Ascending aorta (tissue), 2 donors: Measurements from ENCODE around the gene HSFX2. TPM values are rescaled to one million over a fixed set of nuclear protein-coding genes. Genes with fewer than 3 reads are reported as not detected.
"Not testable (repeated sequence)": the region's sequence is repeated elsewhere in the genome, so short reads cannot be mapped to it uniquely, and the experiment has no call there.

ENCODE experiments used
- DNase-seq, 2 donors: peaks; one replicate each; pipeline ENCODE4 v3.0.0-alpha.2; 2019; ENCODE audit warnings: low spot score in 2 of 2
- H3K27ac ChIP-seq, 2 donors: fragments of 200-600 bp; sonication (generic); one replicate each; pipeline ENCODE4 v1.5.1; 2016 to 2017; ENCODE audit warnings: mild to moderate bottlenecking in 1 of 2
- H3K27me3 ChIP-seq: fragments of 200-600 bp; sonication (generic); one replicate; pipeline ENCODE4 v1.5.1; 2017
- H3K36me3 ChIP-seq, 2 donors: fragments of 200-600 bp; sonication (generic); one replicate each; pipeline ENCODE4 v1.5.1; 2016
- H3K4me1 ChIP-seq, 2 donors: fragments of 200-600 bp; sonication (generic); one replicate each; pipeline ENCODE4 v1.5.1; 2016 to 2017; ENCODE audit warnings: mild to moderate bottlenecking in 1 of 2
- H3K4me3 ChIP-seq, 2 donors: fragments of 200-600 bp; sonication (generic); one replicate each; pipeline ENCODE4 v1.5.1; 2016 to 2017; ENCODE audit warnings: mild to moderate bottlenecking in 1 of 2
- H3K9me3 ChIP-seq, 2 donors: fragments of 200-600 bp; sonication (generic); one replicate each; pipeline ENCODE4 v1.5.1; 2016
- CTCF ChIP-seq, 3 experiments: fragments of 200-600 bp in 2 of 3; fragments of 450-650 bp in 1 of 3; sonication (generic) in 2 of 3; IDR thresholded peaks; one replicate each; pipeline ENCODE4 v1.5.1; 2016 to 2019; ENCODE audit warnings: antibody characterized with exemption in 3 of 3, mild to moderate bottlenecking in 1 of 3, moderate library complexity in 1 of 3
- intact Hi-C: fragments of 100-400 bp; cut with DNase I; formaldehyde crosslinking; loops from one replicate; pipeline ENCODE4 v1.15.1; 2023
- total RNA-seq: library from RNA; depleted of rRNA; stranded (reverse); fragments of >200 nt; gene quantifications from one replicate; pipeline ENCODE4 v1.1.0, GENCODE V29; 2016

The HSFX2 gene
- total RNA-seq, 1 donor from 2014 or later, result not detected

GRCh38 chrX:149595943-149596342, 829 bp upstream of the HSFX2 start:
- H3K4me1 ChIP-seq, DNase-seq, H3K4me3 ChIP-seq, H3K9me3 ChIP-seq, H3K36me3 ChIP-seq, intact Hi-C loops, H3K27me3 ChIP-seq, H3K27ac ChIP-seq: not testable (repeated sequence)

GRCh38 chrX:149590993-149591392, 4.1 kb downstream of the HSFX2 start:
- DNase-seq, H3K4me1 ChIP-seq, H3K36me3 ChIP-seq, H3K27ac ChIP-seq, H3K4me3 ChIP-seq, intact Hi-C loops, H3K27me3 ChIP-seq, H3K9me3 ChIP-seq: not testable (repeated sequence)

DNA sequence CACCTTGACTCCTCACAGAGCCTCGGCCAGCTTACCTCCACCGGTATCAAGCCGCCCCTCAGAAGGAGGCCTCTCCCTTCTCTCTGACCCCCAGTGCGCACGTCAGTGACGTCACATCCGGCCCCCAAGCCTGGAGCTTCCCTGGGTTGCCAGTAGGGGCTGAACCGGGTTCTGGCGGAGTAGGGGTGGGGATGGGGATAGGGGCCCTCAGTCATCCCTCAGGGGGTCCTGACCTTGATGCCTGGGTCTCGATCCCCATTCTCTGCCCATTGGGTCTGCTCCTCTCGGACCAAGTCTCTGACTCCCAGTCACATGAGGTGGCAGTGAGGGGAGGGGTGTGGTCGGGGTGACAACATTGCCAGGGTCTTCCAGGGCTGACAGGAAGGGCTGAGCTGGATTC, 7.8 kb downstream of the HSFX2 start, which contains the start of gene MAGEA9B:
MAGEA9B (minus strand) TSS at position 101 of the 400 bp plus-strand sequence. CDS start 4,280 bp downstream, outside the sequence.
- H3K27me3 ChIP-seq, intact Hi-C loops, H3K36me3 ChIP-seq, DNase-seq, H3K9me3 ChIP-seq, H3K4me3 ChIP-seq, H3K27ac ChIP-seq, H3K4me1 ChIP-seq: not testable (repeated sequence)

DNA sequence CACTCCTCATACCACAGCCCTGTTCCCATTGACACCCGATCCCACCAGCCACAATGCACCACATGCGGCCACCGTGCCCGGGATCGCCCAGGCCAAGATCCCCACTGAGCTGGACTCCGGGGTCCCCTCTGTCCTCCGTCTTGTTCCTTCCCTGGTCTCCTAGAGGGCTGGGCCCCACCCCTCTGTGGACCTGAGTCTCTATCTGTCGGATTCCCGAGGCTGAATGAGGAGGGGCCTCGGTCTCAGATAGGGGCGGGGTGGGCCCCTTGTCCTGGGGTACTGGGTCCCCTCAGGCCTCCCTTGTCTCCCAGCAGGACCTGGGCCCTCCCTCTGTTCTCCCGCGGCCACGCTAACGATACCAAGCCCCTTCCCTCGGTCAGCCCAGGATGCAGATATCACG, 9.5 kb downstream of the HSFX2 start:
- H3K4me3 ChIP-seq, H3K27me3 ChIP-seq, H3K27ac ChIP-seq, H3K36me3 ChIP-seq, H3K9me3 ChIP-seq, DNase-seq, H3K4me1 ChIP-seq, intact Hi-C loops: not testable (repeated sequence)

- H3K4me3 ChIP-seq, H3K27ac ChIP-seq, H3K4me1 ChIP-seq, H3K9me3 ChIP-seq, H3K36me3 ChIP-seq, DNase-seq, H3K27me3 ChIP-seq, intact Hi-C loops: not testable (repeated sequence)
Observed at GRCh38 chrX:149573456-149573855, 21.7 kb downstream of the HSFX2 start.

- Histone ChIP-seq H3K27ac (no peak overlapping the region), H3K4me1 (peaks cover 0 to 6% of the 10 kb centered on the region in 2 donors), H3K27me3 (no peaks in the 10 kb centered on the region), H3K4me3 (no peak overlapping the region), H3K36me3 (no peaks in the 10 kb centered on the region), H3K9me3 (no peaks in the 10 kb centered on the region)
- intact Hi-C loops, result no loop called here
- TF ChIP-seq CTCF (IDR thresholded peaks at IDR 0.05), result no peak
- no peak for DNase-seq
Observed at GRCh38 chrX:149572743-149573142, 22.4 kb downstream of the HSFX2 start.

- Histone ChIP-seq H3K4me1 (peaks cover 0 to 6% of the 10 kb centered on the region in 2 donors), H3K4me3 (no peak overlapping the region), H3K27me3 (no peaks in the 10 kb centered on the region), H3K27ac (no peak overlapping the region), H3K9me3 (no peaks in the 10 kb centered on the region), H3K36me3 (no peaks in the 10 kb centered on the region)
- no peak for DNase-seq
- intact Hi-C loops, result no loop called here
- TF ChIP-seq CTCF (IDR thresholded peaks at IDR 0.05), result no peak
Observed at GRCh38 chrX:149571770-149572169, 23.3 kb downstream of the HSFX2 start.

GRCh38 chrX:149570668-149571067, 24.4 kb downstream of the HSFX2 start:
- Histone ChIP-seq H3K27ac (no peak overlapping the region), H3K36me3 (no peaks in the 10 kb centered on the region), H3K4me3 (no peak overlapping the region), H3K27me3 (no peaks in the 10 kb centered on the region), H3K4me1 (peaks cover 0 to 6% of the 10 kb centered on the region in 2 donors), H3K9me3 (no peaks in the 10 kb centered on the region)
- intact Hi-C loops, result no loop called here
- DNase-seq, result no peak
- TF ChIP-seq CTCF (IDR thresholded peaks at IDR 0.05), result no peak
